ENCODE results near the gene PTGR1.

DNA sequence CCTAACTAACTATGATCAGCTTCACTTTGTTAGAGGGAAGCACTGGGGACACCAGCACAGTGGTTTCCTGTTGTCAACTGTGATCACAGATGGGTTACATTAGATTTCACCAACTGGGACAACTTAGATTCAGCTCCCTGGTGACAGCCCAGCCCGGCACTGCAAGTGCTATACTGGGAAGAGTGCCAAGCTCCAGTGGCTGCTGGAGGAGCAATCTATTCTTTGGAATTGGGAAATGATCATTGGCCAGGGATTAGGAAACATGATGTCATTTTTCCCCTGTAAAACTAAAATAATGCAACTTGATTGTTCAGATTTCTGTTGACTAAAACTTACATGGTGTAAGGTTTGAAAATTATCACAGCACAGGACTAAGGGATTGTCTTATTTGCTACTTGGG lies 33.2 kb downstream of the PTGR1 start:
- TF ChIP-seq, protein P1, sequence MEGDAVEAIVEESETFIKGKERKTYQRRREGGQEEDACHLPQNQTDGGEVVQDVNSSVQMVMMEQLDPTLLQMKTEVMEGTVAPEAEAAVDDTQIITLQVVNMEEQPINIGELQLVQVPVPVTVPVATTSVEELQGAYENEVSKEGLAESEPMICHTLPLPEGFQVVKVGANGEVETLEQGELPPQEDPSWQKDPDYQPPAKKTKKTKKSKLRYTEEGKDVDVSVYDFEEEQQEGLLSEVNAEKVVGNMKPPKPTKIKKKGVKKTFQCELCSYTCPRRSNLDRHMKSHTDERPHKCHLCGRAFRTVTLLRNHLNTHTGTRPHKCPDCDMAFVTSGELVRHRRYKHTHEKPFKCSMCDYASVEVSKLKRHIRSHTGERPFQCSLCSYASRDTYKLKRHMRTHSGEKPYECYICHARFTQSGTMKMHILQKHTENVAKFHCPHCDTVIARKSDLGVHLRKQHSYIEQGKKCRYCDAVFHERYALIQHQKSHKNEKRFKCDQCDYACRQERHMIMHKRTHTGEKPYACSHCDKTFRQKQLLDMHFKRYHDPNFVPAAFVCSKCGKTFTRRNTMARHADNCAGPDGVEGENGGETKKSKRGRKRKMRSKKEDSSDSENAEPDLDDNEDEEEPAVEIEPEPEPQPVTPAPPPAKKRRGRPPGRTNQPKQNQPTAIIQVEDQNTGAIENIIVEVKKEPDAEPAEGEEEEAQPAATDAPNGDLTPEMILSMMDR (IDR thresholded peaks at IDR 0.05 in 4 of 5, conservative IDR thresholded peaks at IDR 0.05 in 1 of 5): no peak
- TF ChIP-seq POLR2A (IDR thresholded peaks at IDR 0.05): no peak

All from gastrocnemius medialis (tissue), 4 donors.